ENCODE measurements around the gene DRC1.

GRCh38 chr2:26428846-26429245 lies 27.1 kb downstream of the DRC1 start:
- TF ChIP-seq CTCF (conservative IDR thresholded peaks at IDR 0.05; ENCODE audit: low read length): no peak
- TF ChIP-seq EZH2phosphoT487 (IDR thresholded peaks at IDR 0.05; ENCODE audit: borderline replicate concordance, low read depth, low read length): no peak
